ENCODE results near the gene KRT15.

Gene KRT15

DNA sequence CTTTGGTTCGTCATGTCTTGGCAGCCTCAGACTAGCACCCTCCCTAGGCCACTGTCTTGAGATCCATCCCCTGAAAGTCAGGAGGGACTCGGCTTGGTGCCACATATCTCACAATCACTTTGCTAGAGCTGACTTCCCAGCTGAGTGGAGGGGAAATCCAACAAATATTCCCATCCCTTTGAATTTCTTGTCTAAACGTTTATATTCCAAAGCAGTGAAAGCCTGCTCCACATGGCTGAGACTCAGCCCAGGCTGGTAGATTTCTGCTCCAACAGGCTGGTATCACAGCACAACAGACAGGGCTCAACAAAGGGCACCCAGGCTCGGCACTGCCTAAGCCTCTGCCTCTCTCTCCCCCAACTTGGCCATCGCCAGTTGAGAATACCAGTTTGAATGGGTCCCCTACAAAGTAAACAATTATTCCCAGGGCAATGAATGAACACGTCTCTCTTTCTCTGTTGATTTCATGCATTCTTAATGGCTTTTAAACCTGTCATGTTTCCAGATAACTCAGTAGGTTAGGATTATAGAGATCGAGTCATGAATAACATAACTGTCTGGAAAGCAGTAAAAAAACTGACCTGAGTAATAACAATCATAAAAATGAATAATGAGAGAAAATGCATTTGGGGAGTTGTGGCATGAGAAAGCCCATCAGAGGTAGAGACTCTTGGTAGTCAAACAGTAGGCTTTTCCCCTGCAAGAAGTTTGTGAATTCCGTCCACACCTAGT, 14.3 kb downstream of the KRT15 start:
- no peak for DNase-seq (ENCODE audit: low read depth)

DNA sequence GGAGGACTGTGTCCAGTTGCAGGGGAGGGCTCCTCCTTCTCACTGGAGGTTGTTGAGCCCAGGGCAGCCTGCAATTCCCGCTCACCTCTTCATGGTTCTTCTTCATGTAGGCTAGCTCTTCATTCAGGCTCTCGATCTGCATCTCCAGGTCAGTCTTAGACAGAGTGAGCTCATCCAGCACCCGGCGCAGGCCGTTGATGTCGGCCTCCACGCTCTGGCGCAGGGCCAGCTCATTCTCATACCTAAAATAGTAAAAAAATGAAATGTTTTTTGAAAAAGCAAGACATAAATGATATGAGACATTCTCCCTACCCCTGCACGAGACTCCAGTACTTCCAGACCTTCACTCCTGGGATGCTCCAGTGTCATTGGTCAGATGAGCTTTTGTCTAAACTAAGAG, 15.5 kb downstream of the KRT15 start:
- no peak for DNase-seq (ENCODE audit: low read depth)

DNA sequence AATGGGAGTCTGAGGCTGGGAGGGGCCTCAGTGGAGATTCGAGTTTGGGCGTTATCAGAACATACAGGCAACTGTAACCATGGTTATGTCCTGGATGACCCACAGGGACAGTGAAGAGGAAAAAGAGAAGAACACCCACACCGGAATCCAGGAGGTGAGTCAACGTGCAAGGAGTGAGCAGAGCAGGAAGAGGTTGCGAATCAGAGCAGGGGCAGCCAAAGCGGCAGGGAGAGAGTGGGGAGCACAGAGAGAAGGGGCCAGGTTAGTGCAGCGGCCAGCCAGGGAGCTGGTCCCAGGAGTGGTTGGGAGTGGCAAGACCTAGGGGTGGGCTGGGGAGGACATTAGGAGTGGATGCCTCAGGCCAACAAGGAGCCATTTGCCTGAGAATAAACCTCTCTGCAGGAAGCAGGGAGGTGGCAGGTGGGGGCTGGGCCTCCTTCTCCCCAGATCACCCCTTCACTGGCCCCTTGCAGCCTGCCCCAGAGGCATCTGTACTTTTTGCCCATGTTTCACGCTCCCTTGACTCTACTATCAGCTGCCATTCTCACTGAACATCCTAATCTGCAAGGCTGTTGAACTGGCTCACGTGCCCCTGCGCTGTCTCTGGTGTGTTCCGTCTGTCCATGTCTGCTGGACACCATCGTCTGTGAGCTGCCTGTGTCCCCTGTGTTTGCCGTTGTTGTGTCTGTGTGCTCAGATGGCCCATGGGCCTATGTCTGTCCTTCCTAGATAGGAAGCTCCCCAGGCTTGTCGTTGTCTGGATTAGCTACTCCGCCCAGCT, 18.4 kb downstream of the KRT15 start:
- DNase-seq (ENCODE audit: low read depth): no peak

DNA sequence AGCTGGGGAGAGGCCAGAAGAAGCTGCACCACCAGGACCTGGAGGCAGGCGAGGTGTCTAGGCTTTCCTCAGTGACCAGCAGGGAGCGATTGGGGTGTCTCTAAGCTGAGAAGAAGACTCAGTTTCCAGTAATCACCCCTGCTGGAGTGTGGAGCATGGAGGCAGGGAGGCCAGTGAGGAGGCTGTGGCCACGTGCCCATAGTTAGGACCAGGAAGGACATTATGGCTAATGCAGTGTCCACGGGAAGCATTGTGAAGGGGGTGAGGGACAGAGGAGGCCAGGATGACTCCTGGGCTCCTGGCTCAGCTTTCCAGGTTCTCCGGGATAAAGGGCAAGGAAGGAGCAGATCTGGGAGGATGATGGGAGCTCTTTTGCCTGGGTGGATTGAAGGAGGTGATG, 19.0 kb downstream of the KRT15 start:
- DNase-seq (ENCODE audit: low read depth): no peak

DNA sequence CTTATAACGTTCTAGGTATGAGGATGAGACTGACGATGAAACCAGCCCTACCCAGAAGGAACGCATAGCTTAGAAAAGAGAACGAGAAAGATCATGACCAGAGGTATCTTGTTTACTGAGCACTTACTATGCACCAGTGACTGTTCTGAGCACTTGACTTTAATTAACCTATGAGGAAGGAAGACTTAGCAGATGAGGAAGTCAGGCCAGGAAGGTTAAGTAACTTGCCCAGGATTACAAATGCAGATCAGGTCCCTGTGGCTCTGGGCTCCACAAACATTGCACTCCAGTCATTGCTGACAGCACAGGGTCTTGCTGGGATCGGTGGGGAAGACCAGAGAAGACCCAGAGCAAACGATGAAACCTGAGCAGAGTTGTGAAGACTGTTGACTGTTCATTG, 20.4 kb downstream of the KRT15 start:
- no peak for DNase-seq (ENCODE audit: low read depth)

DNA sequence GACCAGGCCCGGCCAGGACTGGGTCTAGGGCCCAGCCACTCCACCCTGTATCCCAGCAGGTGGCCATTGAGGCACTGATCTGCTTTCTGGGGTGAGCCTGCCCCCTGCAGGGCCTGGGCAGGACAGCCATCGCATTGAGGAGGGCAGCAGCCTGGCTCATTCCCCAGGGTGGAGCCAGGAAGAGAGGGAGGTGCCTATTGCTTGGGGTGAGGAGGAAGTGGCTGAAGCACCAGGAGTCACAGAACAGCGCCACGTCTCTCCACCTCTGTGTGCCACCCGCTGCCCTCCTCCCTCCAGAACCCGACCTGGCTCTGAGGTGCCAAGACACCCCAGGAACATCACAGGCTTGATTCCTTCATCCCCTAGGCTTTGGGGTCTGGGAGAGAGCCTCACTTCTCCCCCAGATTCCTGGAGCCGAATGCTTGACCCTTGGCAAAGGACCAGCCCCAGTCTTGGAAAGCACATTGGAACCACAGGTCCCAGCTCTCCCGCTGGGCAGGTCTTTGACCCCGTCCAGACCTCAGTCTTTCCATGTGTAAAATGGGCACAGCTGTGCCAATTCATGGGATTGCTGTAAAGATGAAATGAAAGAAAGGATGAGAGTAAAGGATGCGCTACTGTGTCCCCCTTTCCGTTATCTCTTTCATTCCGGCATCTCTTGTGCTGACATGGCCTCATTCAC, 21.7 kb downstream of the KRT15 start:
- peak; percentile 72 for DNase-seq (ENCODE audit: low read depth)

DNA sequence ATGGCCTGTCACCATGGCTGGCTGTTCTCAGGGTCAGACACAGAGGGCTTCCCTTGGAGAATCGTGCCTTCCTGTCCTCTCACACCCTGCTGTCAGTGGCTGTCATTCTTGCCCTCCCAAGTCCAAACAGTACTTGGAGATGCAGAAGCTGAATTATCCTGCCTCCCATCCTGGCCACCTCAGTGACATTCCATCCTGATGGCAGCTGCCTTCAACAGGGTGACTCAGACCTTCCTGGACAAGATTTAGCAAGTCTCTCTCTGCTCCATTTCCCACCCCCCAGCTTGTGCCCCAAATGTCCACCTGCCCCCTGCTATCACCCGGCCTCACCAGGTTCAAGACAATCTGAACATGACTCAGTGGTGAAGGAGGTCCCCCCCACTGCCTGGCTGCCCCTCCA, 24.2 kb downstream of the KRT15 start:
- no peak for DNase-seq (ENCODE audit: low read depth)

DNA sequence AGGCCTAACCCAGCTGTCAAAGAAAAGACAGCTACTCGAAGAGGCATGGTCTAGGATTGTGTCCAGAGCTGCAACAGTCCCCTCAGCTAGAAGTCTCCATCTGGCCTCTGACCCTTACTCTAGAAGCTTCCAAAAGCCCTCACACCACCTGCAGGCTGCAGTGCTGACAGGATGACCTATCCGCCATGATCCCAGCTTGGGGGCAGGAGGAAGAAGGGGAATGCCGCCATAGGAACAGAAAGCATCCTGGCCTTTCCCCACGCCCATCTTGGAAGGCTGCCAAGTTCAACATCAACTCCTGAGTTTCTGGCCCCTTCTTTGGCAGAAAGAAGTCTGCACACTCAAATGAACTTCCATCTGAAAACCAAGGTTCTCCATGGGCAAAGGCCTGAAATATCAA, 25.9 kb downstream of the KRT15 start:
- DNase-seq (ENCODE audit: low read depth): no peak

DNA sequence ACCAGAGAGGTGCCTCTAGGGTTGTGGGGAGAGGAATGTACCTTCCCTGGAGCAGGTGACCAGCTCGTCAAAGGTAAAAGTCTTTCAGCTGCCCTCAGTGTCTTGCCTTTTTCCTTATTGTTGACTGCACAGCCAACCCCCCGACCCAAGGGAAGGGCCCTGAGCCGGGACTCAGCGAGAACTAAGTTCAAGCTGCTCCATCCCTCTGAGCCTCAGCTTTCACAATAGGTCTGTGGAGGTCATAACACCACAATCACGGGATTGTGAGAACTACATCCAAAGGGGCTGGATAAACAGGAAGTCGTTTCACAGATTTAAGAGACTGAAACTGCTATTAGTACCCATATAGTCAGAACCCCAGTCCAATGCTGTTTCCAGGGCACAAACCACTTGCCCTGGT, 26.3 kb downstream of the KRT15 start:
- no peak for DNase-seq (ENCODE audit: low read depth)

DNA sequence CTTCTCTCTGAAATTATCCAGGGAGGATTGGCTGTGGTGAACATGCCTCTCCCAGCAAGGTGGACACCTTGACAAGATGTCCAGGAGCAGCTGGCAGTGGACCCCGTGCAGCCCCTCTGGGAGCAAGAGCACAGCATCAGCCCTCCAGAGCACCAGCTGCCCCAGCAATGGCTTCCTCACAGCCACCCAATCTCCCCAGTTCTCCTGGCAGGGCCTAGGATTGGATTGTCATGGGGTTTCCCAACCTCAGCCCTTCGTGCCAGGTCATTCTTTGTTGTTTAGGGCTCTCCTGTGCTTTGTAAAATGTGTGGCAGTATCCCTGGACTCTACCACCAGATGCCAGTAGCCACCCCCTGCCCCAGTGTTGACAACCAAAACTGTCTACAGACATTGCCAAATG, 27.2 kb downstream of the KRT15 start:
- no peak for DNase-seq (ENCODE audit: low read depth)

DNA sequence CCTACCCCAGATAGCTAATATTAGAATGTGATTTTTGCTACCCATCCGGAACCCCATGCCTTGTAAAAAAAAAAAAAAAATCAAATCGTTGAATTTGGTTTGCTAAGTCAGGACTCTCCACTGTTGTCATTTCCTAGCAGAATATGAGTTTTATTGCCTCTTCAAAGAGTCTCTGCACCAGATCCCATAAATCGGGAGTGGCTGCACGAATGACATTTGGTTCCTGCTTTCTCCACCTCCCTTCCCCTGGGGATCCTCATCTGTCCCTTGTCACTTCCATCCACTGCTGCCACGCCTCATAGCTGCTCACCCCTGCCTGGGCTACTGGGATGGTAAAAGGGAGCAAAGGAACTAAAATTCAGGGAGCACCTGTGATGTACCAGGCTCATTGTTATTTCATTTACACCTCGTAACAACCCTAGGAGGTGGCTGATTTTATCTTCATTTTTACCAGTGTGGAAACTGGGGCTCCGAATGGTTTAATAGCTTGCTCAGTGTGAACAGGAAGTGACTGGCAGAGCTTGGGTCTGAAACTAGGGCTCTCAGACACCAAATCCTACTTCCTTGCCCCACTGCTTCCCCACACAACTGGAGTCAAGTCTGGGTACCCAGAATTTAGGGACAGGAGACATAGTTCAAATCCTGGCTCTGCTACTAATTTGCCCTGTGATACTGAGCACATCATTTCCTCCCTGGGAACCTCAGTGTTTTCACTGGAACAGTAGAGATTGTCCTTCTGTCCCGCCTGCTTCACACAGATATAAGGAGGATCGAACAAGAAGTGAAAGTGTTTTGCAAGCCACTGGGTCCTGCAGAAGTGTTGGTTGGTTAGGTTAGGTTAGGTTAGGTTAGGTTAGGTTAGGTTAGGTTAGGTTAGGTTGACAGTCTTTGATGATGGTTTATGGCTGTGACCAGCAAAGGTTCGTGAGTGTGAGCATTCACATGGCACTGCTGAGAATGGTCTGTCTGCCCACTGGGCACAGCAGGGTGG, 28.4 kb downstream of the KRT15 start:
- no peak for DNase-seq (ENCODE audit: low read depth)

DNA sequence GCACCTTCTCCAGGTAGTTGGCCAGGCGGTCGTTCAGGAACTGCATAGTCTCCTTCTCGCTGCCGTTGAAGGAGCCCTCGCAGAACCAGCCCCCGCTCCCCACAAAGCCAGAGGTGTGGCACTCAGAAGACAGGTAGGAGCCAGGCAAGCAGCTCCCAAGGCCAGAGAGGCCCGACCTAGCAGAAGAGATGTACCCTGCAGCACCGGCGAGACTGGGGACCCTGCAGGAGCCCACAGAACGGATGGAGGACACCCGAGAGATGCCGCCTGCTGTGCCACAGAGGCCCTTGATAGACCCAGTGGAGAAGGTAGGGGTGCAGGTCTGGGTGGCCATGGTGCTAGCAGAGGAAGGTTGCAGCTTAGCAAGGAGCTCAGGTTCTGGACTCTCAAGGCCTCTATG, 29.2 kb downstream of the KRT15 start, which contains the start of gene KRT36:
Gene KRT36 (minus strand): TSS at position 380 of the 400 bp plus-strand sequence. CDS start 46 bp downstream, at position 334.
- DNase-seq (ENCODE audit: low read depth): no peak

DNA sequence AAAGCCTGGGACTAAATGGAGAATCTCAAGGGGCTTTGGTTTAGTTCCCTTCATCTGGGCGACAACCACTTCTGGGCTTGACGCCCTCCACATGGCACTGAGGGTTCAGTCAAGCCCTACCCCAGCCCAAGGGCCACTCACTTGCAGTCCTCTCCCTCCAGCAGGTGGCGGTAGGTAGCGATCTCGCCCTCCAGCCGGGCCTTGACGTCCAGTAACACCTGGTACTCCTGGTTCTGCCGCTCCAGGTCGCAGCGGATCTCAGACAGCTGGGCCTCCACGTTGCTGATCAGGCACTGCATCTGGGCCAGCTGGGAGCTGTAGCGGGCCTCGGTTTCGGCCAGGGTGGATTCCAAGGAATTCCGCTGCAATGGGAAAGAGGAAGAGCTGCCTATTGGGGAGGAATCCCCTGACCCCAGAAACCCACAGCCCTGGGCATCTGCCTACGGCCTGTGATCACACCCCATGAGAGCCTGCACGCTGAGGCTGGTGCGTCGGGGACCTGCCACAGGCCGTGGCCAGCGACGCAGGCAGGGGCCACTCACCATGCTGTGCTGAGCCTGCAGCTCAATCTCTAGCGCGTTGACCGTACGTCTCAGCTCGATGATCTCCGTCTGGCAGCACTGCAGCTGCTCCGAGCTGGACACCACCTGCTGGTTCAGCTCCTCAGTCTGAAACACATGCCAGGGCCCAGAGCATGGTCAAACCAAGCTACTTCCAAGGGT, 31.7 kb downstream of the KRT15 start:
- DNase-seq (ENCODE audit: low read depth): peak; percentile 34

DNA sequence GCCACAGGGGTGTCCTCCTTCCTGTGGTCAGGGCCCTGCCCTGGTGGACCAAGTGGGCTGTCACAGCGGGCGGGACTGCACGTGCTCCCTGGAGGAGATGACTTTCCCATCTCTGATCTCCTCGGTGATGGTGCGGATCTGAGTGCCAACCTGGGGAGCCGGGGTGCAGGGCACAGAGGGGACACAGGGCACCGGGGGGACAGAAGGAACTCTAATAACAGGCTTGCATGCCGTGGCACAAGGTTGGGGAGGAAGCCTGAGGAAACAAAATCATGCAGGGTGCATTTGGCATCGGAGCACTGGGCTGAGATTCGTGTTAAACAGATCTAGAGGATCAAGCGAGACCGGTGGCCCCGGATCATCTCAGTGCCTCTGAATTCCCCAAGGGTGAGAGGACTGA, 32.4 kb downstream of the KRT15 start:
- no peak for DNase-seq (ENCODE audit: low read depth)

DNA sequence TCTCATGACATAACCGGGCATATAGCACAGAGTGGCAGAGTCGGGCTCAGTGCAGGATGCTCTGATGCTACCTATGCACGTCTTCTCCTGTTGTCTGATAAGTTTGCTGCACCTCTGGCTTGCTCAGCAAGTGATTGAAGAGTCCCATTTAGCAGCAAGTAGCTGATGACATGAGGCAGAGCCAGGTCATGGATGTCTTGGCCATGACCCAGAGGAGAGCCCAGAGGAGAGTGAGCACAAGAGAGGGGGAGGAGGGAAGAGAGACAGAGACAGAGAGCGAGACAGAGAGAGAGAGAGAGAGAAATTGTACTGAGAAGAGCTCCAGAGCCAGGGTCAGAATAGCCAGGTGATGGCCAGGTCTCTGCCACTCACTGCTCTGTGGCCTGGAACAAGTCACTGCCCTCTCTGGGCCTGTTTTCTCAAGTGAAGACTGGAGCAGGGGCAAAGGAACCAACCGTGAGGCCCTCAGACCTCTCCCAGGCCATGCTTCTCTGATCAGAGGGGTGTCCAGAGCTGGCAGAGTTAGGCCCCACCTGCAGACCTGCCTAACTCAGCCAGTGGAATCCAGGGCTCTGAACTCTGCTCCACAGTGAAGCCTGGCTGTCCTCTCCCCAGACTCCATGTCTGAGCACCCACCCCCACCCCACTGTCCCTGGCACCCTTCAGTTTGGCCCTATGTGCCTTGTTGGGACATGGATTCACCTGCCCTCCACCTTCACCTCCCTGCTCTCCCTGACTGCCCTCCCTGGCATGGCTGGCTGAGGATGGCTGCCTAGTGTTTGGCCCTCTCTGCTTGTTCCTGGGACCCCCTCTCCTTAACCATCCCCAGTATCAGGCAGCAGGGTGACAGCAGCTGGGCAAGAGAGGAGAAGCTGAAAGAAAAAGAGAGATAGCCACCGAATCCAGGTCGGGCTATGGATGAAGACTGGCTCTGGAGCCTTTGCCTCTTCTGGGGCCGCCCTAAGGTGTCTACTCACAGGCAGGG, 33.5 kb downstream of the KRT15 start:
- DNase-seq (ENCODE audit: low read depth): no peak

DNA sequence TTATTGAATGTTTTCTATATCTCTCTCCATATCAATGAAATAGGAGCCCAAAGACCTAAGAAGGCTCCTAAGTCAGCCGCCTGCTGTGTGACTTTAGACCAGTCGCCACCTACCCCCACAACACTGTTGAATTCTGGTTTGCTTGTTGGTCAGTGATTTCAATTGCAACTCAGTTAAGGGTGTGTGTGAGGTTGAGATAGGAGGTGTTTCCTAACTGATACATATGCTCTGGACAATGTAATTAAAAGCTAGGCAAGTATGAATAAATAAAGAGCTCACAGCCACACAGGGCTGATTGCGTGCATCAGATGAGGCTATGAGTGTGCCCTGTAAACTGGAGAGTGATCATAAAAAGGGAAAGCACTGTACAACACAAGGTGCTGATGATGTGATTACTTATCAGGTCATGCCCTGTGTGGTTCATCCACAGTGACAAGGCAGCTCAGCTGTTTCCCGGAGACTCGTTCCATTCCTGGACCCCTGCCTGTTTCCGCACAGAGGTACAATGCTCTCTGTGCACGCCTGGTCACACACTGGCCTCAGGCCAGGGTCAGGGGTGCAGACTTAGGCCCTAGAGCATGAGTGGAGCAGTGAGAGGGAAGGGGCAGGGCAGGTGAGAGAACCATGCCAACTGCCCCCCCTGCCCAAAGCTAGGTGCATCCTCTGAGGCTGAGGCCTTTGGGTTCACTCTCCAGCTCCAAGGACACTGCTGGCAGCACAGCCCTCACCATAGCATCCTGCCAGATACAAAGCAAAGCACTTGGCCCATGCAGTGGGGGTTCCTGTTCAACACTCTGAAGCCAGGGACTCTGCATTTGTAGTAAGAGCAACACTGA, 34.5 kb downstream of the KRT15 start:
- no peak for DNase-seq (ENCODE audit: low read depth)

DNA sequence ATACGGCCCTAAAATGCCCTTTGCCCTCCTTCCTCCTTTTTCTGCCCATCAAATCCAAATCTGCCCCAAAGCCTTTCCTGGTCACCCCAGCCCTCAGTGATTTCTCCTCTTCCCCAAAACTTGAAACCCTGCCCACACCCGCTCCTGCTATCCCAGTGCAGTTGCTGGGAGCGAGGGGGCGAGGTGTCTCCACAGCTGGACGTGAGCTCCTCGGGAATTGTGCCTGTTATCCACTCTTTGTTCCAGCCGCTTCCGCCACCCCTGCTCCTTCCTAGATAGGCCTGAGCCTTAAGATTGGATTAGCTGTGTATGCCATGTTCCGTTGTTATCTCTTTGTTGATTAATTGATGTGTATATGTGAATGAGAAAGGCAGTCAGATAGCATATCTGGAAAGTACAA, 35.2 kb downstream of the KRT15 start:
- no peak for DNase-seq (ENCODE audit: low read depth)

DNA sequence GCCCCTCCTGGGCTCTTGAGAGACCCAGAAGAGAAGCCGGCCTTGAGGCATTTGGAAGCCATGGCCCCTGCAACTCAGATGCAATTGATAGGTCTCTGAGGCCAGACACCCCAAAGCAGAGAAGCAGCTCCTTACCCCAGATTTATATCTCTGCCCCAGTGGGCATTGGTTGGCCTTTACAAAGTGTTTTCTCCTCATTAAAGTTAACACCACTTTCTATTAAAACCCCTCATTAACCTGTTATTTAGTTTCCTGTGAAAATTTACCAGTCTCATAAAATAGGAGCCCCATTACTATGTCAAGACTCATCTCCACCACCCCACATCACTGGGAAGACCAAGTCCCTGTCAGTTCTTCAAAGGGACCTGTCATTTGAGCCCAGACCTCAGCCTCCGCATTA, 37.7 kb downstream of the KRT15 start, which contains the start of gene KRT35:
Gene KRT35 (minus strand): TSS at position 116 of the 400 bp plus-strand sequence. CDS start 54 bp downstream, at position 62.
- DNase-seq (ENCODE audit: low read depth): no peak

DNA sequence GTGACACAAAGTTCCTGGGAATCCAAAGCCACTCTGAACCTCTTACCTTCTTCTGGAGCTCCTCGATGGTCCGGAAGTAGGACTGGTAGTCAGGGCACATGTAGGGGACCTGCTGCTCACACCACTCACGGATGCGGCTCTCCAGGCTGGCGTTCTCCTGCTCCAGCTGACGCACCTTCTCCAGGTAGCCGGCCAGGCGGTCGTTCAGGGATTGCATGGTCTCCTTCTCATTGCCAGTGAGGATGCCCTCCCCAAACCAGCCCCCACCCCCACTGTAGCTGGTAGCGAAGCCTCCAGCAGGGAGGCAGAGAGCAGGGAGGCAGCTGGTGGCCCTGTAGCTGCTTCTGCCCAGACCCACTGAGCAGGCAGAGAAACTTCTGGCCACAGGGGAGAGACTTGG, 38.1 kb downstream of the KRT15 start:
- no peak for DNase-seq (ENCODE audit: low read depth)

Data from activated T-cell treated with anti-CD3 and anti-CD28 coated beads for 48 hours (primary cell).